Measurements from ENCODE around the gene CIT.

CIT gene

DNA sequence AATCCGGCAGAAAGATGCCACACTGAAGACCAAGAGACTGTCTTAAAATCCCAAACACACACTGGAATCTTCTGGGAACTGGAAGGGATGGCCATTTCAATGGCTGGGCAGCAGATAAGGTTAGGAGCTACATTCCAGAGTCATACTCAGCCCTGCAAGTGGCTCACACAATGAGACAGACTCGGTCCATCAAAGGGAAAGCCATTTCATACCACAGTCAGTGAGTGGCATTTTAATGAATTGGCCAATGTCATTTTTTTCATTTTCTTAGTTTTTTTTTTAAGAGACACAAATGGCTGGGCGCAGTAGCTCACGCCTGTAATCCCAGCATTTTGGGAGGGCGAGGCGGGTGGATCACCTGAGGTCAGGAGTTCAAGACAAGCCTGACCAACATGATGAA, 17.9 kb downstream of the CIT start:
- DNase-seq (ENCODE audit: low read depth, low spot score): no peak

DNA sequence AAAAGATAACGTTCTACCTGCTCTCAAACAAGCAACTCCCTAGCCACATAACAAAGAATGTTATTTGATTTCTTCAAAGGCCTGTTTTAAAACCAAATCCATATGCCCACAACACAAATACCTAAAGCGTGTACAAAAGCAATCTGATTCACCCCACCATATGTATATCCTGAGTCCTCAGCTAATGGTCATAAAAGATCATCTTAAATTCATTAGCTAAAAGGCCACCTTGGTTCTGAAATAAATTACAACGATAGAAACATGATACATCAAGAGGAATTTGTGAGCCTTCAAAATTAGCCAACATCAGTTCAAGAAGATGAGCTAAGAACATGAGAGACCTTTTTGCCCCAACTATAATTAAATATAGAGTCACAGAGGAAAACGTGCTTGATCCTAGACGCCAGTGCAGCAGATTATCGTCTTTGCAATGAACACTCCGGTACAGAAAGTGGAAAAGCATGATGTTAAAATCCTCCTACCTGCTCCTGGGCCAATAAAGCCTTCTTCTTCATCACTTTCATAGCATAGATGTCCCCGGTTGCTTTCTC, 20.0 kb downstream of the CIT start:
- DNase-seq (ENCODE audit: low read depth, low spot score): no peak

DNA sequence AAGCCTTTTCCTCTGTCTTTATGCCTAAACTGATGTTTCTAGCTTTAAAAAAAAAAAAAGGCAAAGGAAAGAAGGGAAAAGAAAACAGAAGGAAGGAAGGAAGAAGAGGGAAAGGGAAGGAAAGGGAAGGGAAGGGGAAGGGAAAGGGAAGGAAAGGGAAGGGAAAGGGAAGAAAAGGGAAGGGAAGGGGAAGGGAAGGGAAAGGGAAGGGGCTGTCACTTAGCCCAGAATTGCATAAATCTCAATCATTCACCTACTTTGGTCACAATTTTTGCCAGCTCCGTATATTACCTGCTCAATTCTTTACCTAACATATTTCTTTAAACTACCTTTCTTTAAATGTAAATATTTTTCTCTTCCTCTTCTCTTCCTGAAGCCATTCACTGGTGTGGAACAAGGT, 26.8 kb downstream of the CIT start:
- DNase-seq (ENCODE audit: low read depth, low spot score): no peak

DNA sequence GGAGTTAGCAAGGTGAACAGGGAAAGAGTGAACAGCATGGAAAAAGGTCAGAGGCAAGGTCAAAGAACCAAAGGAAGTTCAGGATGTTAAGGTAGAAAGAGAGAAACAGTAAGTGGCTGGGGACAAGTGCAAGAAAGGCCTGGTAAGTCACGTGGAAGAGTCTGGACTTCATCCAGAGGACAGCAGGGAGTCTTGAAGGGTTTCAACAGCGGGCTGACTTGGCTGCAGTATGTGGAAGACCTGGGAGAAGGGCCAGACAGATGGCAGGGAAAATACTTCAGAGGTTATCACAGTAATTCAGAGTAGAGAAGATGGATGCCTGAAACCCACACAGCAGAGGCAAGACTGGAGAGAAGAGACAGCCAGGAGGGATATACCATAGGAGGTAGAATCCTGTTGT, 34.0 kb downstream of the CIT start:
- DNase-seq (ENCODE audit: low read depth, low spot score): no peak

DNA sequence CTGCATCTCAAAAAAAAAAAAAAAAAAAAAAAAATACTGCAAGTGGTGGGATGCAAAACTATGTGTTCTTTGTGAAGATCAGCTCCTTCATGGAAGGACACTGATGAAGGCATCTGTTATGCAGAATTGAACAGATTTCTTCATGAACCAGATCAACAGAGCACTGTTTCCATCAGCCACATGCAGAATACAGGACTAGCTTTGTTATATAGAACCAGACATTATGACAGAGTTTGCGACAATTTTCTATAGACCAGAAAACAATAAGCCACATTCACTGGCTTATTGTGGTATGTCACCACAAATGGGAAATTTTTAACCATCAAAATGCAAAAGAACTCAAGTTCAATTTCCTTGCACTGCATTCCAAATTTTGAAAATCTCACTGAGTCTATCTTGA, 34.7 kb downstream of the CIT start:
- DNase-seq (ENCODE audit: low read depth, low spot score): no peak

DNA sequence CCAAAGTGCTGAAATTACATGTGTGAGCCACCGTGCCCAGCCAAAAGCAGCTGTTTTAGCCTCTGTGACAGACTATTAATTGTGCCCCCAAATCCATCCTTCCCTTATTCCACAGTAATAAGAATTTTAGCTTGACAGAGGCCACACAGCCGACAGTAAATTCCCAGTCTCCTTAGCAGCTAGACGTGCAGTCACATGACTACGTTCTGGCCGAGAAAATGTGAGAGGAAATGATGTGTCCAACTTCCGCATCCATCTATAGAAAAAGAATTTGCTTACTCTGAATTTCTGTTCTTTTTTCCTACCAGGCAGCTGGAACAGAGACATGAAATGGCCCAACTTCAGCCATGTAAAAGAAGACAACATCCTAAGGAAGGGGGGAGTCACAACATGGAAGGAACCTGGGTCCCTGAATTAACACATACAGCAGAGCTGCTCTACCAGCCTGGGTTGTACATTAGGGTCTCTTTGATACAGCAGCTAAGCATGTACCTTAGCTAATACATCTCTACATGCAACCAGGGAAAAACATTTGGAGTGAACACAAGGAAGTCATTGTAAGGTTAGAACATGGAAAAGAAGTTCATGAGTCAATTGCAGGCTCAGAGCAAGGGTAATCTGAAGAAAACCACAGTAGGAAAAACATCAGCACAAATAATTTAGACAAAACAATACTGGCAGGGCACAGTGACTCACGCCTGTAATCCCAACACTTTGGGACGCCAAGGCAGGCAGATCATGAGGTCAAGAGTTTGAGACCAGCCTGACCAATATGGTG, 35.5 kb downstream of the CIT start:
- no peak for DNase-seq (ENCODE audit: low read depth, low spot score)

DNA sequence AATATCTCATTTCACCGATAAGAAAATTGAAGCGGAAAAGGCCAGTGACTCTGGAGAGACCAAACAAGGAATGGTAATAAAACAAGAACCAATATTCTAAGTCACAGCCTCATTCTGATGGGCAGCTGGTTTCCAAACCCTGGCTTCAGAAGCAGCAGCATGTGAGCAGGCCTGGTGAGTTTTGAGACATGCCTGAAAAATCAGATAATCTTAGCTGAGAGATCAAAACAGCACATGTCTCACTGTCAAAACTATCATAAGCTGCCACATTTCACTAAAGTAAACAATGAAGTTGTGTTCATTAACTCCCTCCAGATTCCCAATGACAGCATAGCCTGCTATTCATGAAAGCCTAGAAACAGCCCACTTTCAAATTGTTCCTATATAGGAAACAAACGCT, 36.5 kb downstream of the CIT start:
- DNase-seq (ENCODE audit: low read depth, low spot score): no peak

DNA sequence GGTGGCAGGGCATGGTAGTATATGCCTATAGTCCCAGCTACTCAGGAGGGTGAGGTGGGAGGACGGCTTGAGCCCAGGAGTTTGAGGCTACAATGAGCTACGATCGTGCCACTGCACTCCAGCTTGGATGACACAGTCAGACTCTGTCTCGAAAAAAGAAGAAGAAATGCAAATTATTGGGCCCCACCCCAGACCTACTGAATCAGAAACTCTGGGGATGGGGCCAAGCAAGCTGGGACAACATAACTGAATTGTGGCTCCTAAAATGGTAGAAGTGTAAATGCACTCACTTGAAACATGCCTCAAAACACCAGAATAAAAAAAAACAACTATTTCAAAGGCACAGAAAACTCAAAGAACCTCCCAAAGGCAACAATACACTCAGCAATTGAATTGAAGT, 37.0 kb downstream of the CIT start:
- no peak for DNase-seq (ENCODE audit: low read depth, low spot score)

DNA sequence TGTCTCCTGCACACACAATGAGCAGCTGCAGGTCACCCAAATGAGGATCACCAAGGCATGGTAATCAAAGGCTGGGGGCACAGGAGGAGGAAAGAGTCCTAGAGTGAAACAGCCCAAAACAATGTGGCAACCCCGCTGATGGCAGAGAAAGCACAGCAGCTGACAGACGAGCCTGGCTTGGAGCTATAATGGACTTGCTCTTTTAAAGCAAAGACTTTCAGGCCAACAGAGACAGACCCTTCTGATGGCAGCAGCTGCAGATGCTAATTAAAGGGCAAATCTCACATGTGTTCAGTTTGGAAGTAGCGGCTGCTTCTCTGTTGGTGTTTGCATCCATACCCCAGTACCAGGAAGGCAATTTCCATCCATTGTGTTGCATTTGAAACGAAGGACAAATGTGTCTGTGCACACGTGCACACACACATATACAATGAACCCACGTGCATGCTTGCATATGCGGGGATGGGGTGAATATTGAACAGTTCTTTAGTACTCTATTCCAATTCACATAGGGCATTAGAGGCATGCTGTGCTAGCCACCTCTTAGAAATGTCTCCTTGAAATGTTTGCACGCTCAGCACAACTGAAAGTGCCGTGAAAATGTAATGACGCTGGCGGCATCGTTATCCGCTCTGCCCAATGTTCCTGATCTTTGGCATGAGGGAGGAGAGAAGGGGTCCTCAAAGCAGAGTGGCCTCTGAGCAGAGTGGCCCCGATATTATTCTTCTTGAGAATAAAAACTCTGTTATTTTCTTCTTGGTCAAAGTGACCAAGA, 38.1 kb downstream of the CIT start:
- DNase-seq (ENCODE audit: low read depth, low spot score): no peak

DNA sequence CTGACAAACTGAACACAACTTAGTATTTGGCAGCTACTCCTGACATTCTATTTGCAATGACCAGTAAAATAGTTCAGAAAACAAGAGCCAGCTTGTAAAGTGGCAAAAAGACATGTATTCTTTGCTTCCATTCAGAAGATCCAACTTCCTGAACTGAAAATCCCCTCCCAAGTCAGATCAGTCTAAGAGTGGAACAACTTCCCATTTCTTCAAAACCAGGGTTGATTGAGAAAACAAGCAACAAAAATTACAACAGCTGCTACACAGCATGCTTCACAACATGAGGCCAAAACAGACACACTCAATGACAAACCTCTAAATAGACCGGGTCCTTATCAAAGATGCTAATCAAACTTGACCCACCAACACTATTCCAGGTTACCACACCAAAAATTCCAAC, 40.3 kb downstream of the CIT start:
- no peak for DNase-seq (ENCODE audit: low read depth, low spot score)

DNA sequence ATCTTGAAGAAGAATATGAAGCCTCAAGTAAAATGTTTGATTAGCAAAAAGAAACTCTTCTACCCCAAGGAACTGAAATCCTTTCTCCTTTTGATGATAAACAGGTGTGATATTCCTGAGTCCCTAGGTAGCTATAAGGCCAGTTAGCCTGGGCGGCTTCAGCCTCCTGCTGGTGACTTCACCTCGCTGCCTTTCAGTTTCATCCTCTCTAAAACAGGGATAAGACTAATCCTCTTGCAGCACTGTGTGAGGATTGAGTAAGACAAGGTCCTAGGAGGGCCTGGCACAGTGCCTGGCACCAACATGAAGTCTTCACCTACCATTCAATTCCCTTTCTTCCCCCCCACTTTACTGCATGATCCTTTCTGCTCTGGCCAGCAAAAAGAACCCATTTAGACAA, 42.1 kb downstream of the CIT start:
- DNase-seq (ENCODE audit: low read depth, low spot score): no peak

DNA sequence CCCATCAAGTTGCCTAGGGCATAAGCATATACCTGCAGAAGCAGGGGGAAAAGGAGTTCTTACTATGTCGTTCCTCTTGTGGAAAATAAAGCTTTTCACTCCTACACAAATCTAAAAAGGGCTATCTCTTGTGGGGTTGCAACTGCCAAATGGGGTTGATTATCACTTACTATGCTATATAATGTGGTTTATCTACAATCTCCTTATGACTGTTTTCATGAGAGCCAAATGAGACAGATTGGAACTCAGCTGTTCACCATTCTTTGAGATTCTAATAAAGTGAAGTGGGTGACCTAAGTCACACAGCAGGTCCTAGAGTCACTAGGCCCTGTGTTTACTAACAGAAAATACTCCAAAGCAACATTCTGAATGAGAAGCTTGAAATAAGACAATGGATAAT, 47.7 kb downstream of the CIT start:
- no peak for DNase-seq (ENCODE audit: low read depth, low spot score)

DNA sequence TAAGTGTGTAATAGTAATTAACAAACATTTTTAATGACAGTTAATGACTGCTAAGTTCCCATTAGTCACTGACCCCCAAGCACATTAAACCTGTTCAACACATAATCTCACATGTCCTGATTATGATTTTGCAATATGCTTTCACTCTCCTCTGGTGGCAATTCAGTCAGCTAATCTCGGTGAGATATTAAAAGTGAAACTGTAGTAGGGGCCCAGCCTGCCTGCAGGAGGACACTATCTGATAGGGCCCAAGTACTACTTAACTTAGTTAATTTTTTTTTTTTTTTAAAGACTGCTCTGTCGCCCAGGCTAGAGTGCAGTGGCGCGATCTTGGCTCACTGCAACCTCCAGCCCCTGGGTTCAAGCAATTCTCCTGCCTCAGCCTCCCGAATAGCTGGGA, 48.8 kb downstream of the CIT start:
- DNase-seq (ENCODE audit: low read depth, low spot score): no peak

DNA sequence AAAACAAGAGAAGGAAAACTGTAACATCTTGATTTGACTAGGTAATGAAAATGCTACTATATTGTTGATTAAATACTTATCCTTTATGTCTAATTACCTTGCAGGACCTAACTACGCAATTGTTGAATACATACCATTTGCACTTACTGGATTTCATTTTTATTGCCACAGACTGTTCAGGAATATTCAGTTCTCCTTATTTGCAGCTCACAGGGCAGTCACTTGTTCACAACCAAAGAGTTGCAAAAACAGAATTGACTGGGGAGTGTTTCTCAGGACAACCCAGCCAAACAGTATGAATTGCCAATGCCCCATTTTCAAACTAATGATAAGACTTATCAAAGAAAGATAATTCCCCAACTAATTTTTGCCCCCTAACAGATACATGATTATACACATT, 49.4 kb downstream of the CIT start:
- DNase-seq (ENCODE audit: low read depth, low spot score): no peak

DNA sequence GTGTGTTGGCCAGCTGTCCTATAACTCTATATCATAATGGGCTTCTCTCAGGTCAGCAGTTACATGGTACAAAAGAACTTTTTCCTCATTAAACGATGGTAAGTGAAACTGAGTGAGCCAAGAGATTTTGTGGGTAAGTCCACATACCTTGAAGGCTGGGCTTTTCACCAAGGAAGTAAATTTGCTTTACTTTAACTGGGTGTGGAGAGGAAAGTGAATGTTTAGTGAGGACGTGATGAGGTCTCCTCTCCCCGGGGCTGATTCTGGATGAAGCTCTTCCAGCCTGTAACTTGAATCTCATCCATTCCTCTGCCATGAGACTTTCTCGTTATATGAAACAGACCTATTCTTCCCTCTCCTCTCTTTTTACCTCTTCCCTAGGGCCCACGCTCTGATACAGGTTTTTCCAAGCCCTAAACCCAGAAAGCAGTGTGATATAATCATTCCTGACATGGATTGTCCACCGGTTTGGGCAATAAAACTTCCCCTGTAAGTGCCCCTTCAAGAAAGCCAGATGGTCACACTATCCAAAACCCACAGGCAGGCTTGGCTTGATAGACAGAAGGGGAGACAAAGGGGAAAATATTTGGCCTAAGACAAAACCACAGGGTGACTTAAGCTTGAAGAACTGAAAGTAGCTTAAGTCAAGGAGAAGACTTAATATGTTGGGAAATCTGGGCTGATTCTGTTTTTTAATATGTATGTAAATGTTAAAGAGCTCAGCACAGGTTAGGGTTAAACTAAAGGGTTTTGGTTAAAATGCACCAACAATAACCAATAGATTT, 50.3 kb downstream of the CIT start:
- no peak for DNase-seq (ENCODE audit: low read depth, low spot score)

DNA sequence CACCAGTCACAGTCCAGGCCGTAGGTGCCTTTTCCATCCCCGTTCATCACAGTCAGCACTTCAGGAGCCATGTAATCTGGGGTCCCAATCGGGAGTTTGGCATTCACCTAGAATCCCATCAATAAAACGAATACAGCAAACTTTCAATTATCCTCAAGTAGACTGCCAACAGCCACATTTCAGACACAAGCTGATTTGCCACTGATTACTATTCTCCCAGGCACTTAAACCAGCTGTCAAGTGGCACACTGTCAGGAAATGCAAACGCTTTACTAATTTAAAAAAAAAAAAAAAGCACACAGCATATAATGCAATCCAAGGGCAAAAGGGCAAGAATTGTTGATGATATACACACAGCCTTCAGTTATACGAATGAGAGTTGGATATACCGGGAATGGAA, 51.9 kb downstream of the CIT start:
- no peak for DNase-seq (ENCODE audit: low read depth, low spot score)

DNA sequence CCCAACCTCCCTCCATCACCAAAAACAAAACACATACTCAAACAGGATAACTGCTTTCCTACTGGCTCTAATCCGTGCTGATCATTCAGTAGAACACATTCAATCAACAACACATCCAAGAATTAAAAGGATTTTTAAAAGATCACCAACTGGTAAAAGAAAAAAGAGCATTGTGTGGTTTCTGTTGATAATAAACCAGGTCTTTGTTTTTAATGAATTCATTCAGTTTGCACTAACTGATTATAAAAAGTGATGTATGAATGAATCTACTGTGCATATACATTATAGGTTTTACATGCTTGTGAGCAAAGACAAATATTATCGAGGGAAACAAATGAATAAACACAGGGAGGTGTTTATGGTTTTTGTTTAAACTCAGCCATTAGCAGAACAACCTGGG, 55.1 kb downstream of the CIT start:
- no peak for DNase-seq (ENCODE audit: low read depth, low spot score)

DNA sequence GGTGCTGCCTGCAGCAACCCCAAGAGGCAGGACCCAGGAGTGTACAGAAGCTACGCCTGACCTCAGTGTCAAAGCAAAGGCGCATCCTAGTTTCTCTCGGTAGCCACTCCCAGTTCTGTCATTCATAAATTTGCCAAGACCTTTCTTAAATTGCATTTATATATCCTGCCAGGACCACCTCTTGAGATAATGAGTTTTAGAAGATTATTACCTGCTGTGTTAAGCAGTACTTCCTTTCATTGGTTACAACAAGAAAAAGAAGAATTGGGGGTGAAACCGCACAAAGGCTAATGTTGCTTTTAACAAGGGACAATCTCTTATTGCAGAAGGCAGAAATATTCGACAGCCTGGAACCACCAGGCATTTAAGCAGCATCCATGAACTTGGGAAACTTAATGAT, 57.8 kb downstream of the CIT start:
- DNase-seq (ENCODE audit: low read depth, low spot score): no peak

DNA sequence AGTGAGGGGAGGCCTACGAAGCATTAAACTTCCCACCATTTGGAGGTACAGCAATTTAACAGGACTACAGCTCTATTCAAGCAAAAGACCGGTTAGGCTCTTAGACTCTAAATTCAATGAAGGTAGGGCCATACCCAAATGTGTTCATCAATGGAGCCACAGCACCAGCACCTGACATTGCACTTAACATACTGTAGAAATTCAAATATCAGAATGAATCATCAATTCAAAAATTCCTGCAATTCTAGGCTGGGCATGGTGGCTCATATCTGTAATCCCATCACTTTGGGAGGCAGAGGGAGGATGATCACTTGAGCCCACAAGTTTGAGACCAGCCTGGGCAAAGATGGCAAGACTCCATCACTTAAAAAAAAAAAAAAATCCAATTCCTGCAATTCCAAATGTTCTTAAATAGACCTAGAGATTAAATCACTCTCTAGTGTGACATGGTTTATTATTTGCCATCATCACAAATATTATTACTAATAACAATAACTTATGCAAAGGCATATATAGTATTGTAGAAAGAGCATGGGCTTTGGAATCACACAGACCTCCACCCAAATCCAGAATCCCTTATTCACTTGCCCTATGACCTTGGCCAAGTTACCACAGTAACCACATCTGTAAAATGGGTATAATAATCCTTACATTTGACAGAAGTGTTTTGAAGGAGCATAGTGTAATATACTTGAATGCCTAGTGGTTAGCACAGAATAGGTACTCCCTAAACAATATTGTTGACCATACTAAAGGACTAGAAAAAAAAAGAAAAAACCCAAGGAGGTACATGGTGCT, 59.4 kb downstream of the CIT start:
- DNase-seq (ENCODE audit: low read depth, low spot score): no peak

DNA sequence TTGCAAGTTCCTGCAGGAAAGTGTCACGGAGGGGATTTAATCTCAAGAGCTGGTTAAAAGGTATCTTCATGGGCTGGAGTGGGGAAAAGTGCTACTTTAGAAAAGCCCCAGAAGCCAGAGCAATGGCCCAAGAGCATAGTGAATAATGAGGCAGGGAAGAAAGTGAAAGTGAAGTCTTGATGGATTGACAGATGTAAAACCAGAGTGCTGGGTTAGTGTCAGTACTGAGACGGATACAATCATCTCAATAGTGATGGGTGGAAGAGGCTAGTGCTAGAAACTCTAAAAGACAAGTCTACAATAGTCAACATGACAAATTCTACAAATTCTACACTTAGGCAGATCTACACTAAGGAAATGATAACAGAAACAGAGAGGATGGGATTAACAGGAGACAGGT, 68.1 kb downstream of the CIT start:
- DNase-seq (ENCODE audit: low read depth, low spot score): no peak

DNA sequence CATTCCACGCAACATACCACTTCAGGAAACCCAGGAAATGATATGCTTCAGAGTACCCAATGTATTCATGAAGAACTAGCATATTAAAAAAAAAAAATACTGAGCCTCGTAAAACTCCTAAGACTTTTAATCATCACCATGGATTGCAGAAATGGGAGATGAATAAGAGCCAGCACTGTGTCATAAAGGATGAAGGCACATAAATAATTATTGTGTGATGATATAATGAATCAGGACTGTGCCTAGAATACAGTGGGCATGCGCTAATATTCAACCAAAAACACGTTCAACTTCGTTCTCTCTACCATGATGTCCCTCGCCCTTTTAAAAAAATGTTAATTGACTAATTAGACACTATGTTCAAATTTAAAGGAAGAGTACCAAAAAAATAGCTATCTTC, 68.7 kb downstream of the CIT start:
- DNase-seq (ENCODE audit: low read depth, low spot score): no peak

DNA sequence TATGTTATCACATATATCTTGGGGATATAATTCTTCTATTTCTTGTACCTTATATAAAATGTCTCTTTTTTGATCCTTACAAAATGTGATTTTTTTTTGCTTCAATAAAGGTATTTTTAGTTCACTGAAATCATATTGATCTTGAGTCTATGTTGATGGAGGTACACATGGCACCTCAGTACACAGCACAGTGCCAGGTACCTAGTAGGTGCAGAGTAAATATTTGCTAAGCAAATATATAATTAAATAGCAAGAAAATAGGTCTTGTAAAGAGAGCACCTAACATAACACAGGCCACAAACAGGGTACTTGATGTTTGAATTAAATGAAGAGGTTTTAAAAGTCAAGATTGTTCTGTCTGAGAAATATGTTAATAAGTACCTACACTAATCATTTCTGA, 69.7 kb downstream of the CIT start:
- DNase-seq (ENCODE audit: low read depth, low spot score): no peak
